OCI-LY3 (cell line): Measurements from ENCODE around the gene DNAJC21.
"Not testable (repeated sequence)": the region's sequence is repeated elsewhere in the genome, so short reads cannot be mapped to it uniquely, and the experiment has no call there.

ENCODE experiments used
- H2AFZ ChIP-seq: fragments of 200-600, 300-600 bp; shearing (Covaris generic); 2 replicates; pipeline ENCODE4 v1.6.0; 2014; ENCODE audit warnings: antibody characterized with exemption, low read depth, low read length
- H3K27ac ChIP-seq: fragments of 200-600, 300-600 bp; sonication (generic); 2 replicates; pipeline ENCODE4 v1.5.1; 2014; ENCODE audit warnings: mild to moderate bottlenecking, low read length, moderate library complexity, mixed read lengths
- H3K27me3 ChIP-seq: fragments of 200-600, 300-600 bp; sonication (generic); 2 replicates; pipeline ENCODE4 v1.6.1; 2014; ENCODE audit warnings: low read depth, low read length, mixed read lengths
- H3K36me3 ChIP-seq: fragments of 200-600, 300-600 bp; sonication (generic); replicated peaks from 2 replicates; pipeline ENCODE3; 2014; ENCODE audit warnings: low read depth, low read length, mixed read lengths
- H3K4me1 ChIP-seq: fragments of 300-600, 200-600 bp; sonication (generic); 2 replicates; pipeline ENCODE4 v1.6.1; 2014; ENCODE audit warnings: low read length, mixed read lengths
- H3K4me2 ChIP-seq: fragments of 200-600, 300-600 bp; sonication (generic); 2 replicates; pipeline ENCODE4 v1.6.1; 2014; ENCODE audit warnings: low read length, mixed read lengths
- H3K4me3 ChIP-seq: fragments of 300-600, 200-600 bp; sonication (generic); 2 replicates; pipeline ENCODE4 v1.5.1; 2014; ENCODE audit warnings: antibody characterized with exemption, mild to moderate bottlenecking, low read length, moderate library complexity
- H3K79me2 ChIP-seq: fragments of 300-600, 200-600 bp; shearing (Covaris generic); 2 replicates; pipeline ENCODE4 v1.6.1; 2014; ENCODE audit warnings: mild to moderate bottlenecking, low read length, mixed read lengths
- H3K9ac ChIP-seq: fragments of 300-600, 200-600 bp; shearing (Covaris generic); 2 replicates; pipeline ENCODE4 v1.6.0; 2014; ENCODE audit warnings: mild to moderate bottlenecking, low read length, moderate library complexity
- H3K9me3 ChIP-seq: fragments of 200-600, 300-600 bp; shearing (Covaris generic); 2 replicates; pipeline ENCODE4 v1.6.1; 2014; ENCODE audit warnings: low read length, mixed read lengths; ENCODE audit not compliant: insufficient read depth
- H4K20me1 ChIP-seq: fragments of 200-600, 300-600 bp; sonication (generic); 2 replicates; pipeline ENCODE4 v1.6.1; 2016; ENCODE audit warnings: low read length, mixed read lengths; ENCODE audit not compliant: insufficient read depth
- EZH2phosphoT487 ChIP-seq: fragments of 200-600 bp; shearing (Covaris generic); IDR thresholded peaks from 2 replicates; pipeline ENCODE4 v1.6.1; 2018; ENCODE audit warnings: antibody characterized with exemption, mixed run types, low read depth
- TF ChIP-seq, protein P1 (sequence below): fragments of 200-600, 300-600 bp; sonication (generic); IDR thresholded peaks from 2 replicates; pipeline ENCODE4 v1.5.1; 2014; ENCODE audit warnings: antibody characterized with exemption, low read length, low read depth

The DNAJC21 gene

GRCh38 chr5:34959323-34959722, 30.0 kb downstream of the DNAJC21 start:
- H3K9me3 ChIP-seq, result no peaks in the 10 kb centered on the region
- peak overlapping the region; percentile 33 for H3K27ac ChIP-seq
- H3K4me2 ChIP-seq, result peak overlapping the region; percentile 47
- no peaks in the 10 kb centered on the region for H3K79me2 ChIP-seq
- H2AFZ ChIP-seq, result no peak overlapping the region
- H4K20me1 ChIP-seq, result no peaks in the 10 kb centered on the region
- TF ChIP-seq, protein P1, sequence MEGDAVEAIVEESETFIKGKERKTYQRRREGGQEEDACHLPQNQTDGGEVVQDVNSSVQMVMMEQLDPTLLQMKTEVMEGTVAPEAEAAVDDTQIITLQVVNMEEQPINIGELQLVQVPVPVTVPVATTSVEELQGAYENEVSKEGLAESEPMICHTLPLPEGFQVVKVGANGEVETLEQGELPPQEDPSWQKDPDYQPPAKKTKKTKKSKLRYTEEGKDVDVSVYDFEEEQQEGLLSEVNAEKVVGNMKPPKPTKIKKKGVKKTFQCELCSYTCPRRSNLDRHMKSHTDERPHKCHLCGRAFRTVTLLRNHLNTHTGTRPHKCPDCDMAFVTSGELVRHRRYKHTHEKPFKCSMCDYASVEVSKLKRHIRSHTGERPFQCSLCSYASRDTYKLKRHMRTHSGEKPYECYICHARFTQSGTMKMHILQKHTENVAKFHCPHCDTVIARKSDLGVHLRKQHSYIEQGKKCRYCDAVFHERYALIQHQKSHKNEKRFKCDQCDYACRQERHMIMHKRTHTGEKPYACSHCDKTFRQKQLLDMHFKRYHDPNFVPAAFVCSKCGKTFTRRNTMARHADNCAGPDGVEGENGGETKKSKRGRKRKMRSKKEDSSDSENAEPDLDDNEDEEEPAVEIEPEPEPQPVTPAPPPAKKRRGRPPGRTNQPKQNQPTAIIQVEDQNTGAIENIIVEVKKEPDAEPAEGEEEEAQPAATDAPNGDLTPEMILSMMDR, result no peak
- TF ChIP-seq EZH2phosphoT487, result no peak
- H3K4me3 ChIP-seq, result no peak overlapping the region
- H3K9ac ChIP-seq, result no peak overlapping the region
- peaks cover 49% of the 10 kb centered on the region for H3K4me1 ChIP-seq
- no peaks in the 10 kb centered on the region for H3K27me3 ChIP-seq
- peaks cover 5% of the 10 kb centered on the region for H3K36me3 ChIP-seq

DNA sequence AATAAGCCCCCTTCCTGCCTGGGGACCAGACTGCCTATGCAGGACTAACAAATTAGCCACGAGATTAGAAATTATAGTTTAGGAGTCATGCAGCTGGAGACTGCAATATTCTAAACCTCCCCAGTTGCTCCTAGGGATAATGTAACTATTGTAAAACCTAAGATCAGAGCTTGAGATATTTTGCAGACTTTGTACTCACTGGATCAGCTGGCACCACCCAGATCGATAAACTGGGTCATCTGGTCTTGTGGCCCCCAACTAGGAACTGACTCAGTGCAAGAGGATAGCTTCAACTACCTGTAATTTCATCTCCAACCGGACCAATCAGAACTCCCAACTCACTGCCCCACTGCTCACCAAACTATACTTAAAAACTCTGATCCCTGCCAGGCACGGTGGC, 38.2 kb downstream of the DNAJC21 start:
- H3K4me1 ChIP-seq, result no peaks in the 10 kb centered on the region
- H3K9me3 ChIP-seq, result no peaks in the 10 kb centered on the region; the same call in 1 of the 2 replicates
- no peaks in the 10 kb centered on the region for H3K27me3 ChIP-seq
- peaks cover 9% of the 10 kb centered on the region for H3K36me3 ChIP-seq
- TF ChIP-seq, protein P1, result no peak
- TF ChIP-seq EZH2phosphoT487, result no peak
- no peak overlapping the region for H2AFZ ChIP-seq
- no peak overlapping the region for H3K9ac ChIP-seq
- H4K20me1 ChIP-seq, result no peaks in the 10 kb centered on the region
- no peak overlapping the region for H3K4me2 ChIP-seq
- no peak overlapping the region for H3K27ac ChIP-seq
- H3K4me3 ChIP-seq, result no peak overlapping the region
- H3K79me2 ChIP-seq, result no peaks in the 10 kb centered on the region

DNA sequence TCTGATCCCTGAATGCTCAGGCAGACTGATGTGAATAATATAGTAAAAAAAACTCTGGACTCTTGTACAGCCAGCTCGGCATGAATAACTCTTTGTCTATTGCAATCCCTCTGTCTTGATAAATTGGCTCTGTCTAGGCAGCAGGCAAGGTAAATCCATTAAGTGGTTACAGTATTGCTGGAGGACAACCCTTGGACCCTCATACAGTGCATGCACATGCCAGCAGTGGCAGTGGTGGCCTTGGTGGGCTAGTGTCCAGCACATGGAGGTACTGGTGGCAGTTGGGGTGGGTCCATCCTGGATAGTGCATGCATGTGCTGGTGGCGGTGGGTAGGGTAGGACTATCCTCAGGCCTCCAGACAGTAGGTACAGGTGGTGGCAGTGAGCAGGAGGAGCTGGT, 38.9 kb downstream of the DNAJC21 start:
- Histone ChIP-seq H3K27ac (no peak overlapping the region), H3K4me2 (no peak overlapping the region), H3K9me3 (no peaks in the 10 kb centered on the region; the same call in 1 of the 2 replicates), H3K9ac (no peak overlapping the region), H3K36me3 (peaks cover 9% of the 10 kb centered on the region), H3K4me1 (no peaks in the 10 kb centered on the region), H3K27me3 (no peaks in the 10 kb centered on the region), H4K20me1 (no peaks in the 10 kb centered on the region), H3K79me2 (no peaks in the 10 kb centered on the region), H2AFZ (no peak overlapping the region), H3K4me3 (no peak overlapping the region)
- TF ChIP-seq EZH2phosphoT487, result no peak
- TF ChIP-seq, protein P1, result no peak

DNA sequence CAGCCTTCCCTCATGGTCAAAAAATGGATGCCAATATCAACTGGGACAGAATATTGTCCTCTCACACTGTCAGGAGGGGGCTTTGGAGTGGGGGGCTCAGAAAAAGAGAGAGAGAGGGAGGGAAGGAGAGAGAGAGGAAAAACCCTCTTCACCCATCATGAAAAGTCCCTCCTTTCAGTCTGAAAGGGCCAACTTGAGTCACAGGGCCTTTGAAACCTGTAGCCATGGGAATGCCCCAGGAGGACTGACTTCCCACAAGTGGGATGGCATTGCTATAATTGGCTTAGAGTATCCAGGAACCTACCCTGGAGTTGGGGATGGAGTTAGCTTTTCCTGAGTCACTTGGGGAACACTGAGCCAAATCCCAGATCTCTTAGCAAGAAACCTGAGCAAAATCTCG, 41.2 kb downstream of the DNAJC21 start:
- no peak overlapping the region for H3K4me3 ChIP-seq
- H3K9me3 ChIP-seq, result no peaks in the 10 kb centered on the region; the same call in 1 of the 2 replicates
- H2AFZ ChIP-seq, result no peak overlapping the region
- H3K4me1 ChIP-seq, result no peaks in the 10 kb centered on the region
- no peak overlapping the region for H3K4me2 ChIP-seq
- no peaks in the 10 kb centered on the region for H3K27me3 ChIP-seq
- H3K79me2 ChIP-seq, result no peaks in the 10 kb centered on the region
- H3K27ac ChIP-seq, result no peak overlapping the region
- H3K36me3 ChIP-seq, result peaks cover 7% of the 10 kb centered on the region
- H3K9ac ChIP-seq, result no peak overlapping the region
- H4K20me1 ChIP-seq, result no peaks in the 10 kb centered on the region
- TF ChIP-seq, protein P1, result no peak
- TF ChIP-seq EZH2phosphoT487, result no peak

- not testable (repeated sequence) for H4K20me1 ChIP-seq, H3K9ac ChIP-seq, H3K9me3 ChIP-seq
Measured at GRCh38 chr5:34971655-34972054, 42.3 kb downstream of the DNAJC21 start.

More at GRCh38 chr5:34971655-34972054, 42.3 kb downstream of the DNAJC21 start:
- H3K27ac ChIP-seq, H3K4me1 ChIP-seq, H3K79me2 ChIP-seq, H3K4me2 ChIP-seq, H2AFZ ChIP-seq, H3K4me3 ChIP-seq, H3K36me3 ChIP-seq, H3K27me3 ChIP-seq: not testable (repeated sequence)
